Measurements from ENCODE around the gene N4BP2.
"Not testable (repeated sequence)": the region's sequence is repeated elsewhere in the genome, so short reads cannot be mapped to it uniquely, and the experiment has no call there.

The N4BP2 gene

GRCh38 chr4:40056716-40057585, at the start of gene N4BP2:
Gene N4BP2 (plus strand): TSS chr4:40056850. CDS start chr4:40097341, 40,491 bp downstream.
- DNase-seq, result peak; percentile 90

DNA sequence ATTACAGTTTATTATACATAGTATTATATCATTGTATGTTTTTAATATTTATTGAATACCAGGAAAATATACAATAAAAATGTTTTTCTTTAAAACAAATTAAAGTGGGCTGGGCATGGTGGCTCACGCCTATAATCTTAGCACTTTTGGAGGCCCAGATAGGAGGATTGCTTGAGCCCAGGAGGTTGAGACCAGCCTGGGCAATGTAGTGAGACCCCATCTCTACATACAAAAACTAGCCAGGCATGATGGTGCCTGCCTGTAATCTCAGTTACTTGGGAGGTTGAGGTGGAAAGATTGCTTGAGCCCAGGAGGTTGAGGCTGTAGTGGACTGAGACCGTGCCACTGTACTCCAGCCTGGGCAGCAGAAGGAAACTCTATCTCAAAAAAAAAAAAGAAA, 40.6 kb upstream of the N4BP2 start:
- DNase-seq, result no peak

GRCh38 chr4:40020221-40020620, 36.4 kb upstream of the N4BP2 start:
- DNase-seq, result no peak

GRCh38 chr4:40021116-40021515, 35.5 kb upstream of the N4BP2 start:
- DNase-seq, result not testable (repeated sequence)

GRCh38 chr4:40024049-40024448, 32.6 kb upstream of the N4BP2 start:
- DNase-seq, result not testable (repeated sequence)

- DNase-seq, result no peak
Observed at GRCh38 chr4:40032785-40033184, 23.9 kb upstream of the N4BP2 start.

GRCh38 chr4:40033613-40034012, 23.0 kb upstream of the N4BP2 start:
- no peak for DNase-seq

DNA sequence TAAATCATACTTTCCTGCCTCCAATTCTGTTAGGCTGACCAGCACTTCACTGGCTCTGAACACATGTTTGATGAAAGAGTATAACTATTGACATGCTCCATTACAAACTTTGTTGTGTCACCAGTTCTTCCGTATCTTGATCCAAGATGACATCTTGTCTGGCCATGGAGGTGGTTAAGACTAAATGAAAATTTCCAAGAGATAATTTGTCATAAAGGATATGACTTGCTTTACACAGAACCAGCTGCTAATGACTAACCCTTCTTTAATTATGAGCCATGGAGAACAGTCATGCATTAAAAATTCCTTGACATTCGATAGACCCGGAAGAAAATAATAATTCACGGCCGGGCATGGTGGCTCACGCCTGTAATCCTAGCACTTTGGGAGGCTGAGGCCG, 17.7 kb upstream of the N4BP2 start:
- no peak for DNase-seq

DNA sequence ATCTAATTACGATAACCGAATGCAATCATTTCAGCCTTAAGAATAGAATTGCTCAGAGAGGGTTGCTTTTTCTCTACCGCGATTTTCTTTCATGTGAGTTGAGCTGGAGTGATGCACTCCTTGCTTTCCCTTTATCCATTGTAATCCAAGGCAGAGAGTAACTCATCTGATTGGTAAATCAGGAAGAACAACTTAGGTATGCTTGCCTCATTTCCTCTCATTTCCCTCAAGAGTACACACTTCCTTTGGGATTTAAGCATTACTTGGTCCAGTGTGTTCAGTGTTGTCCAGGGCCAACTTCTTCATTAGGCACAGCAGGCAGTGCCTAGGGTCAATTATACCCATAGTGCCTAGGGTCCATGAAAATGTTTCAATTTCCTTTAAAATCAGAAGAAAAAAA, 15.7 kb upstream of the N4BP2 start:
- no peak for DNase-seq

DNA sequence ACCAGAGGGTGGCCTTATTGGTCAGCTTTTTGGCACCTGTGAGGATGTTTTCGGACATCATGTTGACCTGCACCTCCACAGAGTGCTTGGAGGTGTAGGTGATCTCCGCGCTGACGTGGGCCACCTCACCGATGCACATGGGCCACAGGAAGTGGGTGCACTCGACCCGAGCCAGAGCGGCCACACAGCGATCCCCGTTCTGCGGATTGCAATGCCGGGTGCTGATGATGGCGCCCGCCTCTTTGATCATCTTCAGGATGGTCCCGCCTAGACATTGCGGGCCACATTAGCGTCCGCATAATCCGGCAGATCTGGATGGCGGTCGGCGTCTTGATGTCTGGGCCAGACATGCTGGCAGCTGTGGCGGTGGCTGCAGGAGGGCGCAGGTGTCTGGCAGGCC, 12.9 kb upstream of the N4BP2 start:
- DNase-seq, result no peak

DNA sequence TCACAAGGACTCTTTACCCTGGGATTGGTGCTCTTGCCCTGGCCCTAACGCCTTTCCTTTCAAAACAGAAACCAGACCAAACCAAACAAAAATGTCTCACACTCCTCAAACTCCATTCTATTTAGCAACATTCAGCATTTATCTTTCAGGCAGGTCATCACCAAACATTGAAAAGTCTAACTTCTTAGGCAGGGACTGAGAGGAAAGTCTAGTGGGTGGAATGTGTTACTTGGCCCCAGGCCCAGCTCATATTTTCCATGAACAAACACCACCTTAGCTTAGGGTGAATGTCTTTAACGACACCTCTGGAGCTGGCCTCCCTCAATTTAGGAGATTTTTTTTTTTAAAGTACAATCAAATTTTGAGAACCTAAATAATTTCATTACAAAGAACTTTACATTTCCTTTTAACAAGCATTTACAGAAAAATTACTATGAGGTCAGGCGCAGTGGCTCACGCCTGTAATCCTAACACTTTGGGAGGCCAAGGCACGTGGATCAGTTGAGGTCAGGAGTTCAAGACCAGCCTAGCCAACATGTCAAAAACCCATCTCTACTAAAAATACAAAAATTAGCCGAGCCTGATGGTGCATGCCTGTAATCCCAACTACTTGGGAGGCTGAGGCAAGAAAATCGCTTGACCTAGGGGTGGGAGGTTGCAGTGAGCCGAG, 10.2 kb upstream of the N4BP2 start:
- DNase-seq, result peak; percentile 42

GRCh38 chr4:40053161-40053560, 3.5 kb upstream of the N4BP2 start:
- no peak for DNase-seq

- DNase-seq, result no peak
Observed at GRCh38 chr4:40055511-40055862, 1.2 kb upstream of the N4BP2 start.

DNA sequence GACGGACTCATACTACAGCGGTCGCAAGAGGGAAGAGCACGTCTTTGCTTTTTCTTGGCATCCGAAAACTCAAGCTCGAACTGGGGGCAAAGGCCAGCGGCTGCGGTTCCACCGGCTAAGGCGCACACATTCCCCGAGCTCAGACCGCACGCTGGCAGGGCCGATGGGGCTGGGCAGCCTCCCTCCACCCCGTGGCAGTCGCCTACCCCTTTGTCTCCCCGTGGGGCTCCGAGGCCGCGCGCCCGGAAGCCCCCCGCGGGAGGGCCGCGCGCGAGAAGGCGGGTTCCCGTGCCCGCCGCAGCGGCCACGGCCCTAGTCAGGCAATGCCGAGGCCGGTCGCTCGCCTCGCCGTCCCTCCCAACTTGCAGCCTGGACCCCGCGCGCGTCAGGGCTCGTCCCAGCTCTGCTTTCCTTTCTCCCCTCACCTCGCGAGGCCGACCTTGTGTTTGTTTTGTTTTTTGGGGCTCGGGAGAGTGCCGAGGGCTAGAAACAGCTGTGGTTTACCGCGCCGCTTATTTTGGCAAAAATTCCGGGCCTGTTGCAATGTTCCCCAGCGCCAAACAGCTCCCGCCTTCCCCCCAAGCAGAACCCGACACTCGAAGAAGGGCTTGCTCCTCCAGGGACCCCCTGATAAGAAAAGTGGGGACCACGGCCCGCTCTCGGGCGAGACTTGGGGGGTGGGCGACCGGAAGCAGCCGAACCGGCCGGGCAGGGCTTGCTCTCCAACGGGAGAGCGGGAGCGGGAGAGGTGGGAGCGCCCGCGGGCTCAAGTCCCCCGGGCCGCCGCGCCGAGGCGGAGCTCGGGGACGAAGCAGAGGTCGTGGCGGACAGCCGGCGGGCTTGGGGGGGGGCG, 561 bp upstream of the N4BP2 start:
- peak; percentile 87 for DNase-seq

GRCh38 chr4:40057586-40058091, 989 bp downstream of the N4BP2 start:
- peak; percentile 94 for DNase-seq

GRCh38 chr4:40058121-40058520, 1.5 kb downstream of the N4BP2 start:
- no peak for DNase-seq

DNA sequence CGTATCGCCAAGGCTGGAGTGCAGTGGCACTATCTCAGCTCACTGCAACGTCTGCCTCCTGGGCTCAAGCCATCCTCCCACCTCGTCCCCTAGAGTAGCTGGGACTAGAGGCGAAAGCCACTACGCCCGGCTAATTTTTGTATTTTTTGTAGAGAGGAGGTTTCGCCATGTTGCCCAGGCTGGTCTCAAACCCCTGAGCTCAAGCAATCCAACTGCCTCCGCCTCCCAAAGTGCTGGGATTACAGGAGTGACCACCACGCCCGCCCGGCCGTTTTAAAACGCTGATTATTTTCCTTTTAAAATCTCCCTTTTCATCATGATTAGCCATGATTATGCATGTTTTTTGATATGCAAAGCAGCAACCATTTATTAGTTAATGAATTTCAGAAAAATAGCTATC, 2.2 kb downstream of the N4BP2 start:
- DNase-seq, result no peak

DNA sequence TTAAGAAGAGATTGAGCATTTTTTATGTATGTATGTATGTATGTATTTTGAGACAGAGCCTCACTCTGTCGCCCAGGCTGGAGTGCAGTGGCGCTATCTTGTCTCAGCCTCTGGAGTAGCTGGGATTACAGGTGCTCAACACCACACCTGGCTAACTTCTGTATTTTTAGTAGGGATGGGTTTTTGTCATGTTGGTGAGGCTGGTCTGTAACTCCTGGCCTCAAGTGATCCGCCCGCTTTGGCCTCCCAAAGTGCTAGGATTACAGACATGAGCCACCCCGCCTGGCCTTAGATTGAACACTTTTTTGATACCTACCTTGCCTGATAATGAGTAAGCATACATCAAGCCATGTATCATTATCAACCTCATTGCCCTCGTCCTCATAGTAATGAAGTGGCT, 2.7 kb downstream of the N4BP2 start:
- no peak for DNase-seq

- DNase-seq, result no peak
Observed at GRCh38 chr4:40065010-40065409, 8.4 kb downstream of the N4BP2 start.

DNA sequence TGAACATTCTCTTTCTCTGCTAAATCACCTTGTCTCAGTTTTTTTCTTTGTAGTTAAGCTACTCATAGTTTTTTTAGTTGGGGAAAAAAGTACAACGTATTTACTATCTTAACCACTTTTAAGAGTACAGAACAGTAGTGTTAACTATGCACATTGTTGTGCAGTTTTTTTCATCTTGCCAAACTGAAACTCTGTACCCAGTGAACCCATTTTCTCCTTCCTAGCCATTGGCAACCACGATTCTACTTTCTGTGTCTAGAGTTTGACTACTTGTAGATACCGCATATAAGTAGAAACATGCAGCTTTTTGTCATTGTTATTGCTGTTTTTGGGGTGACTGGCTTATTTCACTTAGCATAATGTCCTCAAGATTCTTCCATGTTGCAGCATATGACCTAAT, 10.0 kb downstream of the N4BP2 start:
- no peak for DNase-seq

- no peak for DNase-seq
Observed at GRCh38 chr4:40070387-40070786, 13.7 kb downstream of the N4BP2 start.

DNA sequence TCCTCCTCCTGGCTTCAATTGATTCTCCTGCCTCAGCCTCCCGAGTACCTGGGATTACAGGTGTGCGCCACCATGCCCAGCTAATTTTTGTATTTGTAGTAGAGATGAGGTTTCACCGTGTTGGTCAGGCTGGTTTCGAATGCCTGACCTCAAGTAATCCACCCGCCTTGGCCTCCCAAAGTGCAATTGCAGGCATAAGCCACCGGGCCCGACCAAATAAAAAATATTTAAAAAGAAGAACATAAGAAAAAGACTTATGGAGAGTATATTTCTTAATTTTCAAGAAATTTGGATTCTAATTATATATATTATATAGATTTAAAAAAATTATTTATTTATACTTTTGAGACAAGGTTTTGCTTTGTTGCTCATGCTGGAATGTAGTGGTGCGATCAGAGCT, 29.8 kb downstream of the N4BP2 start:
- DNase-seq, result no peak

DNA sequence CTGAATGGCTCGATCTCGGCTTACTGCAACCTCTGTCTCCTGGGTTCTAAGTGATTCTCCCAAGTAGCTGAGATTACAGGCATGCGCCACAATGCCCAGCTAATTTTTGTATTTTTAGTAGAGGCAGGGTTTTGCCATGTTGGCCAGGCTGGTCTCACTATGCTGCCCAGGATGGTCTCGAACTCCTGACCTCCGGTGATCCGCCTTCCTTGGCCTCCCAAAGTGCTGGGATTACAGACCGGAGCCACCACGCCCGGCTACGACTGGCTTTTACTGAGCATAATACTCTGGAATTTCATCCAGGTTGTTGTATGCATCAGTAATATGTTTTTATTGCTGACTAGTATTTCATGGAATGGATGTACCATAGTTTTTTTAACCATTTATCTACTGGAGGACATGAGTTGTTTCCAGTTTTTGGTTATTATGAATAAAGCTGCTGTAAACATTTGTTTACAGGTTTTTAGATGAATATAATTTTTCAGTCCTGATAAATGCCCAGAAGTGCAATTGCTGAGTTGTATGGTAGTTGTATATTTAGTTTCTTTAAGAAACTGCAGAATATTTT, 31.2 kb downstream of the N4BP2 start:
- no peak for DNase-seq

Data from NCI-H1092 treated with DMSO at 0.1 percent for 48 hours (cell line).